ENCODE data around the gene PRKAG1. TPM values are rescaled to one million over a fixed set of nuclear protein-coding genes. Genes with fewer than 3 reads are reported as not detected.

Gene PRKAG1
- total RNA-seq, 2 experiments from 2014 or later, result 69.4 to 70.0 TPM

GRCh38 chr12:49022558-49023178 is 4.1 kb upstream of the PRKAG1 start:
- ChIA-PET CTCF (interaction anchor here (0.6 to 1.5 kb wide), 4 partner anchors 11 to 108 kb away, joined by 3 to 4 read pairs (median 3); partner anchors contain the start of gene TUBA1B), POLR2A (no interaction called here)

- CTCF ChIA-PET, result interaction anchor here (1.5 kb wide), 1 partner anchor 109 kb away, joined by 3 read pairs; the partner anchor contains the start of gene TUBA1B
- POLR2A ChIA-PET, result no interaction called here
Measured at GRCh38 chr12:49021292-49021915, 2.8 kb upstream of the PRKAG1 start.

- POLR2A ChIA-PET, result interaction anchor here (0.5 to 1.3 kb wide), 2 partner anchors 24 to 39 kb away, joined by 3 to 5 read pairs; no protein-coding TSS in a partner anchor
- CTCF ChIA-PET, result interaction anchor here (0.6 to 1.9 kb wide), 15 partner anchors 11 to 167 kb away, joined by 3 to 10 read pairs (median 4); partner anchors contain the start of gene KMT2D
Measured at GRCh38 chr12:49020441-49020840, 1.9 kb upstream of the PRKAG1 start.

- ChIA-PET POLR2A (interaction anchor here (0.5 to 1.3 kb wide), 6 partner anchors 18 to 1133 kb away, joined by 3 to 5 read pairs (median 4); no protein-coding TSS in a partner anchor), CTCF (interaction anchor here (0.8 to 1.9 kb wide), 14 partner anchors 12 to 166 kb away, joined by 3 to 10 read pairs (median 4); partner anchors contain the start of gene KMT2D)
Measured at GRCh38 chr12:49019443-49020324, 1.1 kb upstream of the PRKAG1 start.

- ChIA-PET POLR2A (interaction anchor here (0.6 to 1.3 kb wide), 3 partner anchors 22 to 245 kb away, joined by 4 to 5 read pairs (median 5); no protein-coding TSS in a partner anchor), CTCF (interaction anchor here (1.3 to 1.9 kb wide), 6 partner anchors 12 to 111 kb away, joined by 3 to 10 read pairs (median 5); partner anchors contain the start of gene KMT2D)
Measured at GRCh38 chr12:49019120-49019430, 499 bp upstream of the PRKAG1 start.

- CTCF ChIA-PET, result interaction anchor here (0.6 to 2.2 kb wide), 9 partner anchors 15 to 380 kb away, joined by 3 to 7 read pairs (median 4); partner anchors contain the start of genes DDN and WNT1
- POLR2A ChIA-PET, result interaction anchor here (0.6 to 1.0 kb wide), 2 partner anchors 38 to 217 kb away, joined by 3 to 7 read pairs; no protein-coding TSS in a partner anchor
Measured at GRCh38 chr12:49017891-49018260, 700 bp downstream of the PRKAG1 start.

GRCh38 chr12:49015196-49015595 is 3.4 kb downstream of the PRKAG1 start:
- POLR2A ChIA-PET, result interaction anchor here (0.9 kb wide), 1 partner anchor 14 kb away, joined by 3 read pairs; no protein-coding TSS in a partner anchor
- CTCF ChIA-PET, result interaction anchor here (1.7 kb wide), 1 partner anchor 74 kb away, joined by 7 read pairs; no protein-coding TSS in a partner anchor

GRCh38 chr12:49014547-49014946 is 4.0 kb downstream of the PRKAG1 start:
- POLR2A ChIA-PET, result no interaction called here
- CTCF ChIA-PET, result interaction anchor here (1.7 to 2.6 kb wide), 2 partner anchors 17 to 74 kb away, joined by 6 to 7 read pairs; no protein-coding TSS in a partner anchor

GRCh38 chr12:49013428-49013827 is 5.1 kb downstream of the PRKAG1 start:
- CTCF ChIA-PET, result interaction anchor here (0.6 to 2.6 kb wide), 2 partner anchors 16 to 234 kb away, joined by 3 to 6 read pairs; no protein-coding TSS in a partner anchor
- POLR2A ChIA-PET, result no interaction called here

GRCh38 chr12:49012739-49013138 is 5.8 kb downstream of the PRKAG1 start:
- ChIA-PET CTCF (interaction anchor here (2.6 kb wide), 1 partner anchor 16 kb away, joined by 6 read pairs; no protein-coding TSS in a partner anchor), POLR2A (no interaction called here)

GRCh38 chr12:49010092-49010668 is 8.4 kb downstream of the PRKAG1 start:
- ChIA-PET POLR2A (no interaction called here), CTCF (interaction anchor here (1.0 to 2.1 kb wide), 2 partner anchors 13 to 82 kb away, joined by 3 to 7 read pairs; no protein-coding TSS in a partner anchor)

- CTCF ChIA-PET, result interaction anchor here (2.1 kb wide), 1 partner anchor 12 kb away, joined by 7 read pairs; no protein-coding TSS in a partner anchor
- POLR2A ChIA-PET, result no interaction called here
Measured at GRCh38 chr12:49008943-49009342, 9.6 kb downstream of the PRKAG1 start.

- ChIA-PET CTCF (interaction anchor here (1.2 to 5.3 kb wide), 7 partner anchors 12 to 130 kb away, joined by 3 to 51 read pairs (median 5); partner anchors contain the start of genes TUBA1B and WNT1), POLR2A (interaction anchor here (1.0 kb wide), 1 partner anchor 76 kb away, joined by 5 read pairs; no protein-coding TSS in a partner anchor)
Measured at GRCh38 chr12:49000346-49000745, 18.2 kb downstream of the PRKAG1 start.

- CTCF ChIA-PET, result interaction anchor here (1.0 to 5.3 kb wide), 8 partner anchors 11 to 131 kb away, joined by 3 to 51 read pairs (median 5); partner anchors contain the start of genes TUBA1B and WNT1
- POLR2A ChIA-PET, result interaction anchor here (1.0 kb wide), 1 partner anchor 75 kb away, joined by 5 read pairs; no protein-coding TSS in a partner anchor
Measured at GRCh38 chr12:48999371-49000131, 19.0 kb downstream of the PRKAG1 start, which contains the start of gene DDN. Gene DDN (minus strand): TSS chr12:48999375. CDS start chr12:48999287, 88 bp downstream.

- CTCF ChIA-PET, result interaction anchor here (1.0 to 5.3 kb wide), 12 partner anchors 10 to 132 kb away, joined by 3 to 51 read pairs (median 6); partner anchors contain the start of genes TUBA1B, WNT1 and WNT10B
- POLR2A ChIA-PET, result no interaction called here
Measured at GRCh38 chr12:48998497-48999353, 19.9 kb downstream of the PRKAG1 start.

Measured in activated CD8-positive, alpha-beta memory T cell treated with anti-CD3 and anti-CD28 coated beads for 36 hours (primary cell).